HCT116 (cell line): ENCODE data around the gene HGFAC.

ENCODE experiments used
- CTCF ChIP-seq, 3 experiments: fragments of 200-600 bp in 1 of 3; sonication (generic) in 1 of 3; IDR thresholded peaks in 2 of 3; conservative IDR thresholded peaks in 1 of 3; 2 replicates each; pipeline ENCODE4 v1.5.1; 2012 to 2017; ENCODE audit warnings: low read depth in 2 of 3, low read length in 2 of 3, antibody characterized with exemption in 1 of 3, borderline replicate concordance in 1 of 3, control low read depth in 1 of 3, mild to moderate bottlenecking in 1 of 3, mixed read lengths in 1 of 3, mixed run types in 1 of 3, moderate library complexity in 1 of 3; ENCODE audit not compliant: insufficient read depth in 1 of 3
- EZH2phosphoT487 ChIP-seq: fragments of 200-600 bp; IDR thresholded peaks from 2 replicates; pipeline ENCODE4 v1.6.1; 2018; ENCODE audit warnings: antibody characterized with exemption, borderline replicate concordance
- RAD21 ChIP-seq: IDR thresholded peaks from 2 replicates; pipeline ENCODE4 v1.6.1; 2012; ENCODE audit warnings: low read depth, mild to moderate bottlenecking
- TCF7L2 ChIP-seq: IDR thresholded peaks from 2 replicates; pipeline ENCODE4 v1.7.0; 2011; ENCODE audit warnings: borderline replicate concordance, inconsistent platforms; ENCODE audit not compliant: insufficient read depth, insufficient read length; ENCODE audit errors: extremely low read depth

DNA sequence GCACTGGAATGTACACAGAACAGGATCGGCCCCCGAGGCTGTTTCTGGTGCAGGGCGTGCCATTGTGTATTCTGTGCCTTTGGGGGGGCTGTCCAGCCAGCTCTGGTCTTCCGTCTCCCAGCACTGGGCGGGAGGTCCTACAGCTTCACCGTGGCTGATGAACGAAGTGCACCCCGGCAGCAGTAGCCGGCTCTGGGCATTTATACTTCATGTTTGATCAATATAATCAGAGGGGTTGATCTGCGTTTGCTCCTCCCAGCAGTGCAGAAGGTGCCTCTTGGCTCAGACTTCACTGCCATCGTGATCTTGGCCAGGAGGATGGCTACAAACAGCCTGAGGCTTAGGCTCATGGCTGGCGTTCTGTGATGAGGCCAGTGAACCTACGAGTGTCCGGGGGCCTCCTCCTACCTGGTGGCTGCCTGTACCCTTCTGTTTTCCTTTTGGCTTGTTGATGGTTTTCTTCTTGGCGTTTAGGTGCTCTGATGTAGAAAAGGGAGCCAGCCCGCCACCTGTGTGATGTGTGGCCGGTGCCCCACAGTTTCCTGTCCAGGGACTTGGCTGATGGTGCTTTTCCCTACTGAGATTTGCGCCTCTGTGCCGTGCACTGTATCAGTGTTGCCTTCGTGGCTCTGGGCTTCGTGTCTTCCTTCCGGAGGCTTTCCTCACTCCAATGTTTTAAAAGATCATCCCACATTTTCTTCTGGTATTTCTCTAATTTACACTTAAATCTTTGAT lies 31.2 kb upstream of the HGFAC start:
- TF ChIP-seq CTCF (IDR thresholded peaks at IDR 0.05 in 2 of 3, conservative IDR thresholded peaks at IDR 0.05 in 1 of 3; ENCODE audit: borderline replicate concordance in 1 of 3, insufficient read depth in 1 of 3, low read depth in 2 of 3, low read length in 2 of 3) (no peak), EZH2phosphoT487 (no peak), RAD21 (no peak), TCF7L2 (no peak)
